Measurements from ENCODE around the gene PDGFB.

PDGFB gene

GRCh38 chr22:39176714-39177455 lies 67.9 kb downstream of the PDGFB start:
- ATAC-seq (no peak), DNase-seq (no peak)
- no peak overlapping the region for H3K27ac Mint-ChIP-seq
- H3K4me1 Mint-ChIP-seq = peaks cover 47% of the 10 kb centered on the region
- H3K27me3 Mint-ChIP-seq = no peaks in the 10 kb centered on the region
- peaks cover 0 to 9% of the 10 kb centered on the region in 2 donors for H3K9me3 Mint-ChIP-seq
- H3K4me3 Mint-ChIP-seq = no peak overlapping the region

- peaks cover 0 to 3% of the 10 kb centered on the region in 2 donors for H3K9me3 Mint-ChIP-seq
- H3K27ac Mint-ChIP-seq = no peak overlapping the region
- no peak overlapping the region for H3K4me3 Mint-ChIP-seq
- peaks cover 54% of the 10 kb centered on the region for H3K4me1 Mint-ChIP-seq
- DNase-seq (no peak), ATAC-seq (no peak)
- no peaks in the 10 kb centered on the region for H3K27me3 Mint-ChIP-seq
Observed at GRCh38 chr22:39176143-39176713, 68.6 kb downstream of the PDGFB start.

- H3K27ac Mint-ChIP-seq = peak overlapping the region in 1 of 2 donors; percentile 66
Observed at GRCh38 chr22:39175353-39176142, 69.2 kb downstream of the PDGFB start.

GRCh38 chr22:39174498-39175352 lies 70.1 kb downstream of the PDGFB start:
- peak; percentile 36 to 62 for DNase-seq
- Mint-ChIP-seq H3K27me3 (no peaks in the 10 kb centered on the region), H3K9me3 (no peaks in the 10 kb centered on the region), H3K4me3 (peak overlapping the region; percentile 64 to 67), H3K4me1 (peaks cover 61% of the 10 kb centered on the region), H3K27ac (peak overlapping the region; percentile 16 to 91)
- ATAC-seq = peak; percentile 51

More at GRCh38 chr22:39175353-39176142, 69.2 kb downstream of the PDGFB start:
- Mint-ChIP-seq H3K27me3 (no peaks in the 10 kb centered on the region), H3K4me1 (peaks cover 61% of the 10 kb centered on the region), H3K4me3 (peak overlapping the region in 1 of 2 donors; percentile 32), H3K9me3 (no peaks in the 10 kb centered on the region)
- DNase-seq (no peak), ATAC-seq (no peak)

- H3K27me3 Mint-ChIP-seq = peaks cover under 1% of the 10 kb centered on the region
- peaks cover 61% of the 10 kb centered on the region for H3K4me1 Mint-ChIP-seq
- peak overlapping the region; percentile 64 to 67 for H3K4me3 Mint-ChIP-seq
- peak; percentile 50 for ATAC-seq
- no peaks in the 10 kb centered on the region for H3K9me3 Mint-ChIP-seq
- DNase-seq = peak in 1 of 2 donors; percentile 50
- H3K27ac Mint-ChIP-seq = peak overlapping the region; percentile 16 to 91
Observed at GRCh38 chr22:39173787-39174497, 70.8 kb downstream of the PDGFB start.
